Stimulated activated CD4-positive, alpha-beta T cell treated with anti-CD3 and anti-CD28 coated beads, Interleukin-4, amount 100 ng/mL, for 24 hours (primary cell): ENCODE data around the gene AIG1.

Experiments used
- DNase-seq: peaks from one replicate; pipeline ENCODE4 v3.0.0-alpha.2; 2020

AIG1 gene

DNA sequence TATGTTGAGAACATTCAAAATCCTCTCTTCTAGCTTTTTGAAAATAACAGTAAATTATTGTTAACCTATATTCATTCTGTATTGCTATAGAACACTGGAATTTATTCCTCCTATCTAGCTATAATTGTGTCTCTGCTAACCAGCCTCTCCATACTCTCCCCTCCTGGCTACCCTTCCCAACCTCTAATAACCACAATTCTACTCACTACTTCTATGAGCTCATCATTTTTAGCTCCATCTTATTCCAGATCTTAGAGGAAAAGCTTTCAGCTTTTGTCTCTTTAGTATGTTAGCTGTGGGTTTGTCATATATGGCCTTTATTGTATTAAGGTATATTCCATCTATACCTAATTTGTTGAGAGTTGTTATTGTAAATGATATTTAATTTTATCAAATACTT lies 108.8 kb downstream of the AIG1 start:
- DNase-seq = no peak

DNA sequence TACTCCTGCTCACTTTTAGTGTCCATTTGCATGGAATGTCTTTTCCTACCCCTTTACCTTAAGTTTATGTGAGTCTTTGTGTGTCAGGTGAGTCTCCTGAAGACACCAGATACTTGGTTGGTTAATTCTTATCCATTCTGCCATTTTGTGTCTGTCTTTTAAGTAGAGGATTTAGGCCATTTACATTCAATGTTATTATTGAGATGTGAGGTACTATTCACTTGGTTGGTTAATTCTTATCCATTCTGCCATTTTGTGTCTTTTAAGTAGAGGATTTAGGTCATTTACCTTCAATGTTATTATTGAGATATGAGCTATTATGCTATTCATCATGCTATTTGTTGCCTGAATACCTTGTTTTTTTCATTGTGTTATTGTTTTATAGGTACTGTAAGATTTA lies 113.8 kb downstream of the AIG1 start:
- DNase-seq = no peak

DNA sequence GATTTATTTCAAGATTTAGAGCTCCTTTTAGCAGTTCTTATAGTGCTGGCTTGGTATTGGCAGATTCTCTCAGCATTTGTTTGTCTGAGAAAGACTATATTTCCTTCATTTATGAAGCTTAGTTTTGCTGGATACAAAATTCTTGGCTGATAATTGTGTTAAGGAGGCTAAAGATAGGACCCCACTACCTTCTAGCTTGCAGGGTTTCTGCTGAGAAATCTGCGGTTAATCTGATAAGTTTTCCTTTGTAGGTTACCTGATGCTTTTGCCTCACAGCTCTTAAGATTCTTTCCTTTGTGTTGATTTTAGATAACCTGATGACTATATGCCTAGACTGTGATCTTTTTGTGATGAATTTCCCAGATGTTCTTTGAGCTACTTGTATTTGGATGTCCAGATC lies 114.3 kb downstream of the AIG1 start:
- DNase-seq = no peak

DNA sequence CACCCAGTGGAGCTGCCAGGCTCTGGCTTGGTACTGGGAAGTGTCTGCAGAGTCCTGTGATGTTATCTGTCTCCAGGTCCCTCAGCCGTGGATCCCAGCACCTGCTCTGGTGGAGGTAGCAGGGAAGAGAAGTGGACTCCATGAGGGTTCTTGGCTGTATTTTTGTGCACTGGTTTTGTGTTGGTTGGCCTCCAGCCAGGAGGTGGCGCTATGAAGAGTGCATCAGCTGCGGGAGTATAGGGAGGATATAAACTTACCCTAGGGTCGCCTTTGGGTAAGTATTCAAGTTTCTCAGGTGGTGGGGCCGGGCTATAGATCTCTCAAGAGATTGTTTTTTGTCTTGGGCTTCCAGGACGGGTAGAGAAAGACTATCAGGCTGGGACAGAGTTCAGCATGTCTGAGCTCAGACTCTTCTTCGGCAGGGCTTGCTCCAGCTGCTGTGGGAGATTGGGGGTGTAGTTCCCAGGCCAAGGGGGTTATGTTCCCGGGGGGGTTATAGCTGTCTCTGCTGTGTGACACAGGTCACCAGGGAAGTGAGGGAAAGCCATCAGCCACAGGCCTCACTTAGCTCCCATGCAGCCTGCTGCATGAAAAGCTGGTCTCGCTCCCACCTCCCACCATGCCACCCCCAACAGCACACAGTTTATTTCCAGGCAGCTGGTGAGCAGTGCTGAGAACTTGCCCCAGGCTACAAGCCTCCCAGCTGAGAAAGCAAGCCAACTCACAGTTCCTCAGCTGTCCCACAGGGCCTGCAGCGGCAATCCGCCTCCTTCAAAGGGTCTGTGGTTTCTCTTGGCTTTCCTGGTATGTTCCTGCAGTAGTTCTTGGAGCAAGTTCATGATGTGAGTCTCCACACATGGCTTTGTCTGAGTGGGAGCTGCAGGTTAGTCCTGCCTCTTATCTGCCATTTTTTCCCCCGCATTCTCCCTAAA lies 115.7 kb downstream of the AIG1 start:
- DNase-seq = no peak

DNA sequence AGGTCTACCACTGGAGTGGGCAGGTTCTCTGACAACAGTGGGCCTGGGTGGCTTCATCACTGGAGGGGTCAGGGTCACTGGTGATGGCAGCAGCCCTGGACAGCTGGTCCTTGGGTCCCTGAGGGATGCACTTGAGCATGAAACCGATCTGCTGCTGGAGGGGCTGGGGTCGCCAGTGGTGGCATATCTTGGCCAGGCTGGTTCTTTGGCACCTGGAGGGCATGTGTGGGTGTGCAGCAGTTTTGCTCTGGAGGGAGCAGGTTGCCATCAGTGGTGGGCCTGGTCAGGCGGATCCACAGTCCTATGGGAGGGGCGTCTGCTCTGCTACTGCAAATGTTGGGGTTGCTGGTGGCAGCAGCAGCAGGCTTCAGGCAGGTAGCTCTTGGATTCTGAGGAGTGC lies 117.0 kb downstream of the AIG1 start:
- no peak for DNase-seq

DNA sequence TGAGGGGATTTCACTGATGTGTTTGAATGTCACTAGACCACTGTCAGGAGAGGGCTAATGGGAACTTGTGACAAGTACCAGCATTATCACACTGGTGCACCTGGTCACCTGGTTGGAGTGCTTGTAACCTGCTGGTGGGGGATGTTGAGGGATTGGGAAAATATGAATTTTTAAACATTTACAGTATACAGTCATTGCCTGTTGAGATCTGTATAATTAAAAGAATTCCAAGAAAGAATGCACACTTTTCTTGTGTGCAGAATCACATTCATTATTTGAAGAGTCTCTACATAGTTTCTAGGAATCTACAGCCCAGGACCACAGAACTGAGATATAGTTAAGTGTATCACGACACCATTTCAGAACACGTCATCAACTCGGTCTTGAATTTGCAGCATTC lies 118.4 kb downstream of the AIG1 start:
- no peak for DNase-seq

DNA sequence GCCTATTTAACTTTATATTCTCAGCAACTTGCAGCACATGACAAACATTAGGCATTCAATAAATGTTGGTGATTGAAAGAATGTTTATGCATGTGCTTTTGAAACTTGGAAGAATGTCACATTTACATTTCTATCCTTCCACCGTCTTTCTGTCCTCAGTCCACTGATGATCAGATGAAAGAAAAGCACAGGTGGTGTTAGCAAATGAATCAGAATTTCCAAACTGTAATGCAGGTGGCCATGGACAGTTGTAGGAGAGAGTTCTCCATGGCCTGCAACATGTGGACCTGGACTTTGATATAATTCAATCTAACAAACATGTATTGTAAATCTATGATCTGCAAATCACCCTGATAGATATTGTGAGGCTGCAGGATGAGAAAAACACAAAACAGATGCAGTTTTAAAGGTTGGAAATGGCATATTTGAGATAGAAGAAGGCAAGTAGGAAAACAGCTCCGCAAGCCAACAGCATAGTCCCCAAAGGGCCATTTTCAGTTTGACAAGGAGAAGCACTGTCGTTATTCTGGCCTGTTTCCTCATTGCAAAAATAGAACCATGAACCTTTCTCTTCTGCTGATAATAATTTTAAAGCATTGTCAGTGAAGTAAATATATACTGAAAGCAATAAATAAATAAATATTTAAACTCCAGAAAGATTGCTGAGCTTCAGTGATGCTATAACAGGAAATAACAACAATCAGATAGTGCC lies 119.4 kb downstream of the AIG1 start:
- no peak for DNase-seq

DNA sequence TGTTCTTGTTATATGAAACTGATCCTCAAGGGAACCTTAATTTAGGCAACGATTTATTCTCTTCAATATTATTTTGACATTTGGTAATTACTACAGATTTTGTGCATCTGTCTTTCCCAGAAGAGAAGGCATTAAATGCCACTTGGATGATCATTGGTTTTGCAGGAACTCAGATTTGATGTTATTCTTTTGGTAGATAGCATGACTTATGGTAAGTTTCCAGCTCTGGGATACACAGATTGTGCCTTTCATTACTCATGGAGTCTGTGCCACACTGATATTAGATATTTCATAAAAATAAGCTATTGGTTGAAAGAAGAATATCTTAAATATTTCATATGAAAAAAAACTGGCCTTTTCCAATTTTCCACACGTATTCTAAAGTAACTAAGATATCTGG lies 120.1 kb downstream of the AIG1 start:
- no peak for DNase-seq

DNA sequence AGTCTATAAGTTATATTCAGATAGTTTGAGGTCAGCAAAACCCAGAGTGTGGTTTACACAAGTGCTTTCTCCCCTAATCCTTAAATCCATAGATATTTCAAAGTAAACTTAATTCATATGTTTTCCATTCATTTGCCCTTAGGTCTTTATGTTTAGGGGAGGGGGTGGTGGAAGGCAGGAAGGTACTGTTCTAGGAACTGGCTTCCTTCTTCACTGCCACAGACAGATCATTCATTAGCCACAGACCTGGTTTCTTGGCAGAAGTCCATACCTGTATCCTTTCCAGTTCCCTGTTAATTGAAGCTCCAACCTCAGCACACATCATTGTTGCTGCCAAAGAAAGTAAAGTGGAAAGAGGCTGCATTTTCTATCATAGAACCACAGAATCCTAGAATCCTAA lies 123.0 kb downstream of the AIG1 start:
- DNase-seq = no peak

DNA sequence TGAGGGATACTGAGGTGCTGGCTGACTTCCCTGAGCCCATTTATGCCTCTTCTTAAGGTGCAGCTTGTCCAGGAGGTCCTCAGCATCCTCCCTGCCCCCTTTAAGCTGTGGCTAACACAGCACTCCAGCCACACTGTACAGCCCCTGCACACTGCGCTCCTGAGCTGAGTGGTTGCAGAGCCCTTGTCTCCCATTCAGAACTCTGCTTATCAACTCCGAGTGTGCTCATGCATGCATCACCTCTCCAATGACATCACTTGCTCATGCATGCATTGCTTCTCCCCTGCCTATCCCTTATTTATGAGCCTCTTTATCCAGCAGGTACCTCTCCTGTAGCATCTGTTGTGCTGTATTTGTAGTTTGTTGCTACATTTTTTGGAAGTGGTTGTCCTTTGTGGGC lies 124.6 kb downstream of the AIG1 start:
- no peak for DNase-seq

DNA sequence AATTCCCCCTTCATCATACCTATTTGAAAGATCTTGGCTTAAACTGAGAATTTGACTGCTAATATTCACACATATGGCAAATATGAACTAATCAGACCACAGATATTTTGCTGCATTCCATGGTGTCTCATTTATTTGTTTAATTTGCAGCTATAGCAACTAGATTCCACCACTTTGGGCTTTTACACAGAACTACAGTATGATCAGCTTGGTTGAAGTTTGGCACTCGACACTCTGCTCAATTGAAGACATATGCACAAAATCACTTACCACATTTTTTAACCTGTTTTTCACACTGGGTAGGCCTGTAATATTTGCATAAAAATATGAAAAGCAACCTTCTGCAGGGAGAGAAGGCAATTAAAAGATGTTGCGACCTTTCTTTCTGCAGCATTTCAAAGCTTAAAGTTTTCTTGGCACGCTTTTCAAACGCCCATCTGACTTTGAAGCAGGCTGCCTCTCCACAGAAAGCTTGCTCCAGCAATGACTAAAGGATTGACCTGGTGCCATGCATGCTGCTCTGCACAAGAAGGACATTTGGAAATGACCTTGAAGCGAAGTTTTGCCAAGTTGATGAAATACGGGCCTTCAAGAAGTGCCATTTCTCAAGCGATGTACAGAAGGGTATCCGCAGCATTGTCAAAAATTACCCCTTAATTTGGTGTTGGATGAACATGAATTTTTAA lies 126.7 kb downstream of the AIG1 start:
- no peak for DNase-seq

DNA sequence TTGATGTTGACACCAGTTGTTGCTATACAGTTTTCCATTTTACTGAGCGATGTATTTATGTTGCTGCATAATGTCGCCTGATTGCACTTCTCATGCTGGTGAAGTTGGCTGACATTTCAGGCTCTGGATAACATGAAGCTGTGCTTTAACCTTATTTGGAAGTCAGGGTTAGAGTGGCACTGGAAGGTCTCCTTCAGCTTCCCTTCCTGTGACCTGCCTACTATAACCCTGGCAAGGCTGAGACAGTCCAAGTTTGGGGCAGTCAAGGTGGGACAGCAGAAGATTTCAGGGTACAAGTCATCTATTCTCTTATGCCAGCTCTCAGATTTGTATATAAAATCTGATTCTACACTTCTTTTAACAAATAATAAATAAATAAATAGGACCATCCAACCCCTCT lies 127.6 kb downstream of the AIG1 start:
- no peak for DNase-seq

DNA sequence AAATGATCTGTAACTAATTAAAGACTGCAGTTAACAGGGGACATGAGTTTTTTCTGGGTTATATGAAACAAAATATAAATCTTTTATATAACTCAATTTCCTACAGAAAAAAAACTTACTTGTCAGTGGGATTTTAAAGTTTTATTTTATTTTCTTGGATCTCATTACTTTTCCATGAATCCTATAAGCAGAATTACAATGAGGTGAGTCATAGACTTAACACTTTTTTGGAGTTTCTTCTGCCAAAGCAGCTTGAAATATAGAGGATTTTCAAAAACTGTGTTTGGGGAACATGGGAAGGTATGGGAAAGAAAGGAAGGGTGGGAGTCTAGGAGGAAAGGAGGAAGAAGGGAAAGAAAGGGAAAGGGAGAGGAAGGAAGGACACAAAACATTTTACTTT lies 130.7 kb downstream of the AIG1 start:
- DNase-seq = no peak

DNA sequence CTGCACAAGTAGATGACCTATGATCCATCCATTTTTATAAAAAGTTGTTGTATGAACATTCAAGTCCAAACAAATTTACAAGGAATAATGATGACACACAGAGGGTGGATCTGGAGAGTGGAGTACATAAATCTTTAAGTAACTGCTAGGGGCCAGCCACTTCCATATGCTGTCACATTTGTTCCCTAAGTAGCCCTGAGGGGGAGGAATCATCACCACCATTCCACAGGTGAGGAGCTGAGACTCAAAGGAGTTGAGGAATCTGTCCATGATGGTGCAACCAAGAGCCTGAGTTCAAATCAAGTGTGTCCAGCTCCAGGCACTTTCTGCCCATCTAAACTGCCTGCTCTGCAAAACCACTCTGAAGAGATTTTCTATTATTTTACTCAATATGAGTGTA lies 132.1 kb downstream of the AIG1 start:
- DNase-seq = no peak

DNA sequence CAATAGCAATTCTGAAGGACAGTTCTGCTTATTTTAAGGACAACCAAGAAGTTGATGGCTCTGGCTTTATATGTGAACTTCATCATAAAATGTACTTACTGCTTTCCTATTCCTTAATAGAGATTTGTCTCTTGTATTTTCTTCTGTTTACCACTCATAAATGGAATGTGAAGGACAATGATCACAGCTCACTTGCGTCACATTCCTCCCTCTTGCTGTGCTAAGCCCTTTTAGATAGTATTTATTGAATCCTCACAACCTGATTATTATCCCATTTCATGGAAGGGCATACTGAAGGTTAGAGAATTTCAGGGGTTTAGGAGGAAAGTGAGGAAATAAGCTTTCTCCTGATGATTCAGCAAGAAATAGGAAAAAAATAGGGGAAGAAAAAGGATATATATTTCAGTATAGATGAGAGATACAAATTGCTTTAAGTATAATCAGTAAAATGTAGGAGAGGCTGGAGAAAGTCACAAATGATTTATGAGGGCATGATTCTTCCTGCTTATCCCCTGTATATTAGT lies 132.9 kb downstream of the AIG1 start:
- DNase-seq = no peak

DNA sequence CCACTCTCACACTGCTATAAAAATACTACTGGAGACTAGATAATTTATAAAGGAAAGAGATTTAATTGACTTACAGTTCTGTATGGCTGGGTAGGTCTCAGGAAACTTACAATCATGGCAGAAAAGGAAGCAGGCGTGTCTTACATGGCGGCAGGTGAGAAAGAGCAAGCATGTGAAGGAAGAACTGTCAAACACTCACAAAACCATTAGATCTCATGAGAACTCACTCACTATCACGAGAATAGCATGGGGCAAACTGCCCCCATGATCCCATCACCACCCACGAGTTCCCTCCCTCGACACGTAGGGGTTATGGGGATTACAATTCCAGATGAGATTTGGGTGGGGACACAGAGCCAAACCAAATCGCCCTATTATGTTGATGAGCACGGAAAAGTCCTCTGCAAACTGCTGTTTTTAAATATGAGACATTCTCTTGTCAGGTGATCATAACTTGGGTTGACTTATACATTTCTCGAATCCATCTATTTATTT lies 133.5 kb downstream of the AIG1 start:
- DNase-seq = no peak

DNA sequence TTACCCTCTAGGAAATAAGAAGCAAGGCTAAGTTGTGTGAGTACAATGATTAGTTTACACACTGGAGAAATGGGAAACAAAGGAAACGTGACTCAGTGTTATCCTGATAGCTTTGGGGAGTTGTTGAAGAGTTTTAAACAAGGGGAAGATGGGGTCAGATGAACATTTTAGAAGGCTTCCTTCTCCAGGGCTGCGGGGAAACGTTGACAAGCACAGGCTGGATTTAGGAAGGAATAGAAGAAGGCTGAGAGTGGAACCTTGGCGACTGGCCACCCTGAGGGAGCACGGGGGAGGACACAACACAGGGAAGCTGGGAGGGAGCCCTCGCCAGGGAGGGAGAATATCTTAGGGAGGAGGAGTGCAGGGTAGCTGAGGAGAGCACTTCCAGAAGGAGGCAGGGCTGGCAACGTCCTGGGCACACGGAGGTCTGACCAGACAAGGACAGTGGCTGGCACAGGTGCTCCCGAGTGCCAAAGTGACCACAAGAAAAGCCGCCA lies 134.7 kb downstream of the AIG1 start:
- DNase-seq = no peak

DNA sequence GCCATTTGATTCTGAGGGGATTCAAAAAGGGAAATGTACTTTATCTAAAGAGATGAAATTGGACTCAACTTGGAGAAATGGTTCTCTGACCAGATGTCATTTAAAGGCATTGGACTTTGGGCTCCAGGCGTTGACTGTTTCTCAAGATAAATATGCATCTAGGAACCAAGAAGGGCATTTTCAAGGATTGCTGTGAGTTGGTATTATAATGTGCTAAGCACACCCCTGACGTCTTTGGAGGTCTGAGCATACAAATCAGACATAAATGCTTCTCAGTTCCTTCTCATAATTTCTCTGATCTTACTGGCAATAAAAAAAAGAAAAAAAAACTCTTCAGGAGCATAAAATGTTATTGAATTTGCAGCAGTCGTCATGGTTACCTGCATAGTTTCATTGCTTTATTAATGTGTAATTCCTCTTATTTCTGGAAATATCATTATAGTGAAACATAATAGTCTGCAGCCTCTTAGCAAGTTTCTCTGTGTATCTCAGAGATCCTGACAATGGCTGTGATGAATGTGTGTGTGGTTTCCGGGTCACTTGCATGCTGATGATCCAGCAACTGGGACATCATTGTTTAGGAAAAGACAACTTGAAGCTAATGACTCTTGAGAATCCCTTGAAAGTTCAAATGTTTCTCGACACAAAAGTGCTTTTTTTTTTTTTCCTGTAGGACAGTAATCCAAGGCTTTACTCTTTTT lies 136.0 kb downstream of the AIG1 start:
- no peak for DNase-seq

DNA sequence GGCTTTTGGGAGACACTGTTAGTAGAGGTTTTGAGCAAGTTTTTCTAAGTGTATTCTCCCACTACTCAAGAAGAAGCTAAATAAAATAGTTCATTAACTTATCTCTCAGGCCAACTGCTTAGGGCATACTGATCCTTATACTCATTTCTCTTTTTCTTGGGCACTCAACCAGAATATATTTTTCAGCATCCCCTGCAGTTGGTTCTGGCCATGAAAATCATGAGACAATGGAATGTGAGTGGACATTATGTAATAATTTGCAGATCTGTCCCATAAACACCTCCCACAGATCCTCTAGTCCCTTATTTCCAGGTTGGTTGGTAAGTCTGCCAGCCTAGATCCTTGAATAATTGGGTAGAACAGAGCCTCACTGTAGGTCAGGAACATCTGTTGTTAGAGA lies 136.7 kb downstream of the AIG1 start:
- no peak for DNase-seq

DNA sequence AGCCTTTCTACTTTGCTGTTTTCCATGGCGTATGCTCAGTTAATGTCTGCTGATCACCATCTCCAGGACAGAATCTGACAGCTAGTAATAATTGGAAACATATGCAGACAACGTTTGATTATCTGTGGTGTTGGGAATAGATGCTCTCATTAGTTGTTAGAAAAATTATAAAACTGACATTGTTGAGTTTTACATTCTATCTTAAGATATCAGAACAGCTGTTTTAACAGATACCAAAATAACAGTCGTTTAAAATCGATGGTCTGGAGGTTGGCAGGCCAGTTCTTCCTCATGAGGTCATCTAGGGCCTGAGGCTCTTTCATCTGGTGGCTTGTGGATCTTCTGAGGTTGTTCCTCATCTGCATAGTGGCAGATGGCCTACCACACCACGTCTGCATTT lies 137.6 kb downstream of the AIG1 start:
- no peak for DNase-seq

DNA sequence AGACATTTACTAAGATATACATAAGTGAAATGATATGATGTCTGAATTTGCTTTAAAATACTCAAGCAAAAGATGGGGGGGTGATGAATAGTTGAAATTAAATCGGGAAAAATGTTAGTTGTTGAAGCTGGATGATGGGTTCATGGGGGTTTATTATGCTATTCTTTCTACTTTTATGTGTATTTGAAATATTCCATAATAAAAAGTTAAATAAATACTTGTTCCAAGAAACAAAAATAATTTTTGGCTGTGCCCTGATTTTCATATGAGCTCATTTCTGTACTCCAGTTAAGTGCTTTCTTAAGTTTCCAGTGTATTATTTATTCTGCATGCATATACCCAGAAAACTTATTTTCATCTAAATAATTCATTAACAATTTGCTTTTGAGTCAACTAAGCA lies 138.6 kb downstream of the AIG1 start:
- no peak for DNase-seq

DNA sequence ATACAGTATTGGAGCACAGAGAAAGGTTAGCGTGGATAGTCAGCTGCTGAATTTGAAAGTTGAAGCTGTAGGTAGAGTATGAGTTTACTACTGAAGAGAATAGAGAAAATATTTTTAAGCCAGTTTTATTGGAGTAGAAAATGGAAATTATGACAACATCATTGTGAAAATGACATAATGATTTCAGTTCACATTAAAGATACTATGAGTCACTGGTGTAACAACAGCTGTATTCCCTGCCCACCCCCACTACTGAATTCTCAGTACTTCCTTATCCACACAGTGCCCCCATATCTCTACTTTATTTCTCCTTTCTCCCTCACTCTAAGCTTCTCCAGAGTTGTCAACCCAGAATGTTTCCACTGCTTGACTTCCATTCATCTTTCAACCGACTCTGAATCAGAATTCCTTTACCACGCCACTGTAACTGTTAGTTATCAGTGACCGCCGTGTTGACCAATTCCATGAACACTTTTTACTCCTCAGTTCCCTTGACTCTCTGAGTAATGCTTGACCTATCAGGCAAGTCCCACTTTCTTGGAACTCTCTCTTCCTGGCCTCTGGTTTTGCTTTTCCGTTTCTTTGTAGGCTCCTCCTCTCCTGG lies 139.6 kb downstream of the AIG1 start:
- no peak for DNase-seq
